Measurements from ENCODE around the gene PKD1L1. TPM values are rescaled to one million over a fixed set of nuclear protein-coding genes. Genes with fewer than 3 reads are reported as not detected.

Gene PKD1L1
- total RNA-seq, 2 donors from 2014 or later = 0.59 to 40.9 TPM

- peak overlapping the region in 1 of 2 donors; percentile 23 for H3K27ac ChIP-seq
Measured at GRCh38 chr7:47807756-47808155, 140.5 kb downstream of the PKD1L1 start.

GRCh38 chr7:47807126-47807525 lies 141.1 kb downstream of the PKD1L1 start:
- peak overlapping the region in 1 of 2 donors; percentile 23 for H3K27ac ChIP-seq
- no peaks in the 10 kb centered on the region for H3K27me3 ChIP-seq (replicated peaks; ENCODE audit: insufficient read depth)
- peaks cover 6% of the 10 kb centered on the region for H3K4me1 ChIP-seq (replicated peaks)
- DNase-seq (ENCODE audit: low spot score) = no peak
- no peaks in the 10 kb centered on the region for H3K36me3 ChIP-seq
- no peak for TF ChIP-seq CTCF (IDR thresholded peaks at IDR 0.05)
- no peak for TF ChIP-seq POLR2AphosphoS5 (IDR thresholded peaks at IDR 0.05)
- TF ChIP-seq POLR2A (IDR thresholded peaks at IDR 0.05) = no peak
- 30% methylated on average over 3 of the region's 3 CpGs for WGBS
- H3K4me3 ChIP-seq = no peak overlapping the region
- H3K9me3 ChIP-seq = no peaks in the 10 kb centered on the region
- intact Hi-C loops (cut with DNase I) = no loop called here

More at GRCh38 chr7:47807756-47808155, 140.5 kb downstream of the PKD1L1 start:
- no peaks in the 10 kb centered on the region for H3K27me3 ChIP-seq (replicated peaks; ENCODE audit: insufficient read depth)
- H3K9me3 ChIP-seq = no peaks in the 10 kb centered on the region
- 79% methylated on average over 5 of the region's 5 CpGs for WGBS
- H3K36me3 ChIP-seq = no peaks in the 10 kb centered on the region
- H3K4me3 ChIP-seq = no peak overlapping the region
- peaks cover 6% of the 10 kb centered on the region for H3K4me1 ChIP-seq (replicated peaks)
- TF ChIP-seq POLR2A (IDR thresholded peaks at IDR 0.05) (no peak), POLR2AphosphoS5 (IDR thresholded peaks at IDR 0.05) (no peak), CTCF (IDR thresholded peaks at IDR 0.05) (no peak)
- intact Hi-C loops (cut with DNase I) = no loop called here
- no peak for DNase-seq (ENCODE audit: low spot score)

- 18% methylated on average over 7 of the region's 7 CpGs for WGBS
- no peaks in the 10 kb centered on the region for H3K36me3 ChIP-seq
- intact Hi-C loops (cut with DNase I) = no loop called here
- H3K9me3 ChIP-seq = no peaks in the 10 kb centered on the region
- no peak overlapping the region for H3K4me3 ChIP-seq
- H3K27me3 ChIP-seq (replicated peaks; ENCODE audit: insufficient read depth) = no peaks in the 10 kb centered on the region
- H3K27ac ChIP-seq = peak overlapping the region in 1 of 2 donors; percentile 23
- TF ChIP-seq POLR2AphosphoS5 (IDR thresholded peaks at IDR 0.05) (no peak), CTCF (IDR thresholded peaks at IDR 0.05) (no peak), POLR2A (IDR thresholded peaks at IDR 0.05) (no peak)
- DNase-seq (ENCODE audit: low spot score) = no peak
- H3K4me1 ChIP-seq (replicated peaks) = peaks cover 6% of the 10 kb centered on the region
Measured at GRCh38 chr7:47806701-47807103, 141.6 kb downstream of the PKD1L1 start.

- Histone ChIP-seq H3K27me3 (replicated peaks; ENCODE audit: insufficient read depth) (no peaks in the 10 kb centered on the region), H3K9me3 (no peaks in the 10 kb centered on the region), H3K36me3 (no peaks in the 10 kb centered on the region), H3K27ac (no peak overlapping the region), H3K4me3 (no peak overlapping the region), H3K4me1 (replicated peaks) (peaks cover 6% of the 10 kb centered on the region)
- intact Hi-C loops (cut with DNase I) = no loop called here
- WGBS = 71% methylated on average over 6 of the region's 6 CpGs
- TF ChIP-seq POLR2AphosphoS5 (IDR thresholded peaks at IDR 0.05) (no peak), CTCF (IDR thresholded peaks at IDR 0.05) (no peak), POLR2A (IDR thresholded peaks at IDR 0.05) (no peak)
- DNase-seq (ENCODE audit: low spot score) = no peak
Measured at GRCh38 chr7:47804767-47805545, 143.3 kb downstream of the PKD1L1 start.

GRCh38 chr7:47803846-47804245 lies 144.4 kb downstream of the PKD1L1 start:
- DNase-seq (ENCODE audit: low spot score) = no peak
- no peaks in the 10 kb centered on the region for H3K27me3 ChIP-seq (replicated peaks; ENCODE audit: insufficient read depth)
- no peak overlapping the region for H3K27ac ChIP-seq
- no peaks in the 10 kb centered on the region for H3K9me3 ChIP-seq
- intact Hi-C loops (cut with DNase I) = no loop called here
- H3K4me1 ChIP-seq (replicated peaks) = peaks cover 6% of the 10 kb centered on the region
- 76% methylated on average over 4 of the region's 4 CpGs for WGBS
- TF ChIP-seq POLR2A (IDR thresholded peaks at IDR 0.05) = no peak
- TF ChIP-seq CTCF (IDR thresholded peaks at IDR 0.05) = no peak
- TF ChIP-seq POLR2AphosphoS5 (IDR thresholded peaks at IDR 0.05) = no peak
- no peaks in the 10 kb centered on the region for H3K36me3 ChIP-seq
- H3K4me3 ChIP-seq = no peak overlapping the region

All from prostate gland (tissue), 2 donors.